GM19025 (cell line): Measurements from ENCODE around the gene NDUFAF8.
"Not testable (repeated sequence)": the region's sequence is repeated elsewhere in the genome, so short reads cannot be mapped to it uniquely, and the experiment has no call there.

ENCODE experiments used
- ATAC-seq: cut with Tn5 transposase; IDR thresholded peaks from one replicate; pipeline ENCODE4 v1.9.1; 2021; ENCODE audit warnings: mild to moderate bottlenecking, low read depth, moderate library complexity; ENCODE audit not compliant: unreplicated experiment

The NDUFAF8 gene

GRCh38 chr17:81222620-81222905 is 16.6 kb upstream of the NDUFAF8 start:
- peak; percentile 2 for ATAC-seq

DNA sequence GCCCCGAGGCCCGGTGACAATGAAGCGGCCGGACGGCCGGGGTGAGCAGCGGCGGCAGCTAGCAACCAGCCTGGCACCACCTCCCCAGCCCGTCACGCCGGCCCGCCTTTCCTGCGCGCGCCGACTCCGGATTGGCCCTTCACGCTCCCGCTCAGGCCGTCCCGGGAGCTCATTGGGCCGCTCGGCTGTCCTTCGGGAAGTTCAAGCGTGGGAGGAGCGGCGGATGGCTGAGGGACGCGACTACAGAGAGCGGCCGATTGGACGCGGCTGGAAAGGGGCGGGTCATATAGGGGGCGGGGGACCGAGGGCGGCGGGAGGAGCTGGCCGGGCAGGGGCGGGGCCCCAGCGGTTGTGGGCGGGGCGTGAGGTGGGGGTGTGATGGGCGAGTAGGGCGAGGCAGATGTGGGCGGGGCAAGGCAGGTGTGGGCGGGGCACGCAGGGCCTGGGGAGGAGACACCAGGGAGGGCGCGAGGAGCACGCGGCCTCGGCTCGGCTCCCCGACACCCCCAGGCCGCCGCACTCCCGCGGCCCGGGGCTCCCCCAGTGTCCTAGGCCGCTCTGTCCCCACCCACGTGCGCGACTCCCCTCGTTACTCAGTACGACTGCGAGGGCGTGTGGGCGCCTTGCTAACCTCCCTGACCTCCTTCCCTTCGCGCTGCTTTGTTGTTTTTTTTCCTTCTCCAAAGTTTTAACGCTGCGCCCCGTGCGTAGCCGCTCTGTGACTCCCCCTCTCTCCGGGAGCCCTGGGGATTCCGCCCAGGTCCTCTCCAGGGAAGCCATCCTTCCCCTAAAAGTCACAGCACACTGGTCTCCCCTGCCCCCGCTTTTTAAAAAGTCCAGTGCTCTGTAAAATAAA is 16.0 kb upstream of the NDUFAF8 start, which contains the start of gene CEP131:
Gene CEP131, minus strand, starts transcription at position 60 of the 856 bp plus-strand sequence. CDS start 2,909 bp downstream, outside the sequence.
- ATAC-seq = peak; percentile 97

- ATAC-seq = no peak
These were observed 15.4 kb upstream of the NDUFAF8 start for GRCh38 chr17:81223762-81224130.

DNA sequence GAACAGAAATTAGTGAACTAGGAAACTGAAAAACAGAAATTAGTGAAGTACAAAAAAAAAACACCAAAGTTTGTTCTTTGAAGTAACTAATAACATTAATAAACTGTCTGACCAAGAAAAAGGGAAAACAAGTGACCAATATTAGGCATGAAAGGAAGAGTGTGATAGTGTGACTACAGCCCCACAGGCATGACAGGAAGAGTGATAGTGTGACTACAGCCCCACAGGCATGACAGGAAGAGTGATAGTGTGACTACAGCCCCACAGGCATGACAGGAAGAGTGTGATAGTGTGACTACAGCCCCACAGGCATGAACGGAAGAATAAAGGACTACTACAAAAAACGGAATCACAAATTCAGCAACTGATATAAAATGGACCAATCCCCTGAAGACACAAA is 11.5 kb upstream of the NDUFAF8 start:
- not testable (repeated sequence) for ATAC-seq

- no peak for ATAC-seq
These were observed 10.7 kb upstream of the NDUFAF8 start for GRCh38 chr17:81228420-81228819.

DNA sequence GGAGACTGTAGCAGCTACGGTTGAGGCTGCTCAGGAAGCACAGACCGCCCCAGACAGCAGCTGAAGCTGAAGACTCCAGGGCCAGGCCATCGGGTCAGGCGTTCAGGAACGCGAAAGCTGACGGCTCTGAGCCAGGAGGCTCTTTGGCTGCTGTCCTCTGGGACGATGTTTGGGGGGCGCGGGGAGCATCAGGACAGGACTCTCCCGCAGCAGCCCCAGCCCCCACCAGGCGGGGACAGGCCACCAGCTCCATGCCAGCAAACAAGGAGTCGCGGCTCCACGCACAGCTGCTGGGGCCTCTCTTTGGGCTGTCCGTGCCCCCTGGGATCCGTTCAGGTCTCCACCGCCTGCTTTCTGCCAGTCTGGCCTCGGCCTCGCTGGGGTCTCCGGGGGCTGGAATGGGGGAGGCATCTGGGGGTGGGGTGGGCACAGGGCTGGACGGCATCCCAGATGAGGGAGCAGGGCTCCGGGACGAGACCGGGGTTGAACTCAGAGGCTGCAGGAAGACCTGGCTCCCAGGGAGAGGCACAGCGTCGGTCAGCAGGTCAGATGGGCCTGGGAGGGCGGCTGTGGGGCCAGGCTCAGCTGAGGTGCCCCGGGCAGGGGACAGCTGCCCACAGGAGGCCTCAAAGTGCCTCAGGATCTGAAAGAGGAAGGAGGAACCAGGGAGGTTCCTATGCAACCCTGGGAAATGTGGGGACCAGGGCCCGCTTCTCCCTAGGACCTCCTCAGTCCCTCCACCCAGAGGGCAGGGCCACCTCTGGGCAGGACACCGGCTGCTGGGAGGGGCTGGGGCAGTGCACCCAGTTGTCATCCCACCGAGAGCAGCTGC is 10.1 kb upstream of the NDUFAF8 start:
- ATAC-seq = no peak

- no peak for ATAC-seq
These were observed 9.5 kb upstream of the NDUFAF8 start for GRCh38 chr17:81229666-81229920.

GRCh38 chr17:81230043-81230820 is 8.9 kb upstream of the NDUFAF8 start:
- ATAC-seq = no peak

DNA sequence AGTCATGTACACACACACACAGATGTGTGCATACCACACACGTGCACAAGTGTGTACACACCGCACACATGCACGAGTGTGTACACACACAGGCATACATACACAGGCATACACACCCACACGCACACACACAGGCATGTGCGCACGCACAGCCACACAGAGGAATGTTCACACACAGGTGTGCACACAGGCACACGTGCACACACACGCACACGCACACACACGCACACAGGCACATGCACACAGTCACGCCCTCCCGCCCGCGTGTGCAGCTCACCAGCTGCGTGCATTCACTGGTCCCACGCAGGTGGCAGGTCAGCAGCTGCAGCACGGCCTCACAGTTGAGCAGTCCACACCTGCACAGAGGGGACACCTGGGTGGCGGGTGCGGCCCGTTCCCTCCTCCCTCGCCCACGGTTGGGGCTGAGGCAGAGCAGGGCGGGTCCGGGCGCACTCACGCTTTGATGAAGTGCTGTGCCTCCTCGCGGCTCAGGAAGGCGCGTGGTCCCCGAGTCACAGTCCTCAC is 7.9 kb upstream of the NDUFAF8 start:
- no peak for ATAC-seq

- no peak for ATAC-seq
These were observed 7.1 kb upstream of the NDUFAF8 start for GRCh38 chr17:81231766-81232581.

GRCh38 chr17:81232616-81233241 is 6.4 kb upstream of the NDUFAF8 start:
- ATAC-seq = no peak

GRCh38 chr17:81233316-81233715 is 5.8 kb upstream of the NDUFAF8 start:
- ATAC-seq = no peak

DNA sequence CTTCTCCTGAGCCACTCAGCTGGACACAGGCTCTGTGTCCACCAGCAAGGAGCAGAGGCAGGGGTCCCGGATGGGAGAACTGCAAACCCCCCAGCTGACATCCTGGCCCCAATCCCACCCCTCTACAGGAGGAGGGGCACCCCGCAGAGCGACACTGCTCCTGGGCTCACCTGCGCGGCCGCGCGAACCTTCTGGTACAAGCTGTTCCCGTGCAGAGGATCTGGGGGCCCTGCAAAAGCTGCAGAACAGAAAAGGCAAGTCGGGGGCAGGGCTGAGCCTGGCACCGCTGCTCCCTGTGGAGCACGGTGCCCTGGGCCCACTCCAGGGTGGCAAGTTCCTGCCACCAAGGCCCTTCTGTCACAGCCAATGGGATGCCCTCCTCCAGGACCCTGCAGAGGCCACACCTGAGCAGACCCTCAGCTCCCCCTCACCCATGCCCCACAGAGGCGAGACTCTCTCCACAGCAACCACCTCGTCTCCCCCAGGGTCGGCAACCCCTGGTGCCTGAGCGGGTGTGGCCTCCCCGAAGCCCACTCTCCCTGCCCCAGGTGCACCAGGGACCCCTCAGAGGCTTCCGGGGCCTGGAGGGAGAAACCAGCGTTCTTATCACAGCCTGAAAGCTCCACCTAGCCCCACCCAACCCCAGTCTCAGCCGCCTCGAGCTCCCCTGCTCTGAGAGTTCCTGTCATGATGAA is 5.2 kb upstream of the NDUFAF8 start:
- no peak for ATAC-seq

GRCh38 chr17:81234506-81234855 is 4.6 kb upstream of the NDUFAF8 start:
- ATAC-seq = no peak

GRCh38 chr17:81234940-81235821 is 3.9 kb upstream of the NDUFAF8 start:
- no peak for ATAC-seq

DNA sequence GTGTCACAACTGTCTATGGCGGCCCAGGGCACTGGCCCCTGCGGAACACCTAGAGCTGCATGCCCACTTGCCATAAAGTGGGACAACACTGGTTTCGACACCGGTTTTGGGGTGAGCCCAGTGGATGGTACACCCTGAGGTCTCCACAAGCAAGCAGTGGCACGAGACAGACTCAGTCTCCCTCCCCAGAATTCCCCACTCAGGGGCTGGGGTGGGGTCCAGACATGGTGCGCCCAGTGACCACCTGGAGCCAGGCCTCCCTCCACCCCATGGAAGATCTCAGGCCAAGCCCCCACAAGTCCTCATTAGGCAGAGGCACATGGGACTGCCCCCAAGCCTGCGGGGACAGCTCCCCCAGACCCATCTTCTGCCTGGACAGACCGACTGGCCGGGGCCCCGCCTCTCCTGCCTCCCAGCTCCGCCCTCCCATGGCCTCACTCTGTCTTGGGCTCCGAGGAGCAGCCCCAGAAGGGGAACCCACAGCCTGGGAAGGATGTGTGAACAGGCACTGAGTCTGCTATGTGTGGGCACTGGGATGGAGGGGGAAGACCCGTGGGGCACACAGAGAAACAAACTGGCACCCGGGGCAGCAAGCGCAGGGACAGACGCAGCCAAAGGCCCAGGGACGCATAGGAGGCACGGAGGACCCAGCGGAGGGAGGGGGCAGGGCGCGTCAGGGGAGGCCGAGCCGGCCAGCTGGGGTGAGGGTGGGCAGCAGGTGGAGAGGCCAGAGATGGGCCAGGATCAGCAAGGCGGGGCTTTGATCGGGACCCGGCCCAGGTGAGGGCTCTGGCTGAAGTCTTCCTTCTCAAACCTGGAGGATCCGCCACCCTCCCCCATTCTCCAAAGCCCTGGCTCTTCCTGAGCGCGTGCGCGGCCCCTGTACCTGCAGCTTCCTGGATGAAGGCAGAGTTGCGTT is 3.0 kb upstream of the NDUFAF8 start:
- no peak for ATAC-seq

GRCh38 chr17:81236784-81237183 is 2.3 kb upstream of the NDUFAF8 start:
- ATAC-seq = no peak
